GM12875 (cell line): ENCODE data around the gene CDK2.
"Not testable (repeated sequence)": the region's sequence is repeated elsewhere in the genome, so short reads cannot be mapped to it uniquely, and the experiment has no call there.

ENCODE experiments used
- H3K4me3 ChIP-seq: one replicate; pipeline ENCODE4 v1.5.1; 2011; ENCODE audit warnings: low read depth, low read length, control low read depth
- TF ChIP-seq, protein P1 (sequence below): IDR thresholded peaks from 2 replicates; pipeline ENCODE4 v1.5.1; 2011; ENCODE audit warnings: low read depth, mild to moderate bottlenecking, control low read depth, inconsistent platforms, low read length, moderate library complexity, borderline replicate concordance; ENCODE audit not compliant: insufficient read depth

The CDK2 gene

DNA sequence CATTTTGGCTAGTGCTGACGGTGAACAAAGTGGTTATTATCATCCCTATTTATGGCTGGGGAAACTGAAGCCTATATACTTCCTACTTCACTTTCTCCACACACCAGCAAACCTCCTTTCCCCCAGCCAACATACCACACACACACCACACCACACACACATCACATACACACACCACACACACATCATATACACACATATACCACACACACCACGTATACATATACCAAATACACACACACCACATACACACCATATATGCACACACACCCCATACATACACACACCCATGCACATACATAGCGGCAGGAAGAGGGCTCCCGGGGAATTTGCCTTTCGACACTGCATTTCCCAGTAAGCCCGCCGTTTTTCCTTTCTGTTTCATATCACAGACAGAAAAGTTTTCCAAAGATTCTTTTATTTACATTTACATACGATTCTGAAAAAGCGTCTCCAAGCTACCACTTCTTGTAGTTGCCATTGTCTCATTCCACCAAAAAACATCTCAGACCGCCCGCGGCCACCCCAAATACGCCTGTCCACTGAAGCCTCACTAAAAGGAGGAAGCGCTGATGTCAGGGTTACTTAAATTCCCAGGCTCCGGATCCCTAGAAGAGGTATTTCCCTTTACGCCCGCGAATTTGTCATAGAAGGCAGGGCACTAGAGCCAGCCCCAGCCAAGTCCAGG is 6.4 kb downstream of the CDK2 start:
- H3K4me3 ChIP-seq = peak overlapping the region; percentile 52
- TF ChIP-seq, protein P1, sequence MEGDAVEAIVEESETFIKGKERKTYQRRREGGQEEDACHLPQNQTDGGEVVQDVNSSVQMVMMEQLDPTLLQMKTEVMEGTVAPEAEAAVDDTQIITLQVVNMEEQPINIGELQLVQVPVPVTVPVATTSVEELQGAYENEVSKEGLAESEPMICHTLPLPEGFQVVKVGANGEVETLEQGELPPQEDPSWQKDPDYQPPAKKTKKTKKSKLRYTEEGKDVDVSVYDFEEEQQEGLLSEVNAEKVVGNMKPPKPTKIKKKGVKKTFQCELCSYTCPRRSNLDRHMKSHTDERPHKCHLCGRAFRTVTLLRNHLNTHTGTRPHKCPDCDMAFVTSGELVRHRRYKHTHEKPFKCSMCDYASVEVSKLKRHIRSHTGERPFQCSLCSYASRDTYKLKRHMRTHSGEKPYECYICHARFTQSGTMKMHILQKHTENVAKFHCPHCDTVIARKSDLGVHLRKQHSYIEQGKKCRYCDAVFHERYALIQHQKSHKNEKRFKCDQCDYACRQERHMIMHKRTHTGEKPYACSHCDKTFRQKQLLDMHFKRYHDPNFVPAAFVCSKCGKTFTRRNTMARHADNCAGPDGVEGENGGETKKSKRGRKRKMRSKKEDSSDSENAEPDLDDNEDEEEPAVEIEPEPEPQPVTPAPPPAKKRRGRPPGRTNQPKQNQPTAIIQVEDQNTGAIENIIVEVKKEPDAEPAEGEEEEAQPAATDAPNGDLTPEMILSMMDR = no peak

DNA sequence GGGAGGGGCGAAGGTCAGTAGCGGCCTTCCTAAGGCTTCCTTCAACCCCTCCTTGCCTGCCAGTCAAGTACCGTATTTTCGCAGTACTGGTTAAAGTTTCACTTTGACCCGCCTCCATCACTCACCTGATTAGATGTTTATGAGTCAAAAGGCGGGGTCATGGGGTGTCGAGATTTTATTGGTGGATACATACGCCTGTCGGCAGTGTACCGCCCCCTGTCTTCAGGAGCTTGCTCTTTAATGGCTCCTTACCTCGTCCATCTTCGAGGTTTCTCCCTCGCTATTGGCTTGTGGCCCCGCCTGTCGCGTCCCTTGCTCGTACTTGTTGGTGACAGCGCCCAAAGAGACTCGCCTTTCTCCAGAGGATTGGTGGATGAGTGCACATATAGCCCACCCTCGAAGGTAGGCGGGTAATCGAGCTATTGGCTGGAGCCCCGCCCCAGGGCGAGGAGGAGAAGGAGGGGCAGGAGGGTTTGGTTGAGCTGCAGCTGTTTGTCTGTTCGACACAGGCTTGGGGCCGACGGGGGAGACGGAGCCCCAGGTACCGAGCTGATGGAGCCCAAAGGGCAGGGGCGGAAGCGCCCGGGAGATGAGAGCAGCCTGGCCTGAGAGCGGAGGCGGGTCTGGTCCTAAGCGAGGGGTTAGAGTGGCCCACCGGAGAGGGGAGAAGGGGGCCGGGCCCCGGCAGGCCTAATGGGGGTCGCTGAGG is 7.1 kb downstream of the CDK2 start, which contains the start of gene RAB5B:
RAB5B (plus strand) TSS at position 480 of the 709 bp plus-strand sequence. CDS start 12,883 bp downstream, outside the sequence.
- peak within 1 kb of the TSS; percentile 76 for H3K4me3 ChIP-seq
- TF ChIP-seq, protein P1 = no peak

DNA sequence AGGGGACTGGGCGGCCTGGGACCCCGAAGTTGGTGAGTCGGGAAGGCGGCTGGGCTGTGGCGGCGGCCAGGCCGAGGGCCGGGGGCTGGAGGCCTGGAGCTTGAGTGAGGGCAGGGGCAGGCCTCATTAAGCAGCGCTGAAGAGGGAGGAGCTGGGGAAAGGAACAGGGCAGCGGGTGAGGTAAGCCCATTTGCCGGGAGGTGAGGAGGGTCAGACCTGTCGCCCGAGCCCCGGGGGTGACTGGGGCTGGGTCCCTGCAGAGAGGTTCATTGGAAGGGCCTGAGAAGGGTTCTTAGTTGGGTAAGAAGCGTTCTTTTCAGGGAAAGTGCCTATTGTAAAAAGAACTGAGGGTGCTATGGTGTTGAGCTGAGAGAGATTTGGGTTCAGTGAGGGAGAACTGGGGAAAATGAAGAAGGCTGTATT is 7.7 kb downstream of the CDK2 start:
- H3K4me3 ChIP-seq = peak overlapping the region; percentile 76
- TF ChIP-seq, protein P1 = no peak

DNA sequence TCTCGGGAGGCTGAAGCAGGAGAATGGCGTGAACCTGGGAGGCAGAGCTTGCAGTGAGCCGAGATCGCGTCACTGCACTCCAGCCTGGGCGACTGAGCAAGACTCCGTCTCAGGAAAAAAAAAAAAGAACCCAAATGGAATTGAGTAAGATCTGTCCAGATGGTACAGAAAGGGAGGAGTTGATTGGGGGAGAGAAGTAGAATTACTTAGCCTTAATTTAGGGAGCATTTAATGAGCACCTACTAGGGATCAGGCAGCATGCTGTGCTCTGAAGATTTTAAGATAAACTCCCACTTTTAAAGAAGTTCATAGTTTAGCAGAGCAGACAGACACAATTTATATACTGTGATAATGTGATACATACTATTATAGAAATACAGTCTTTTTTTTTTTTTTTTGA is 11.8 kb downstream of the CDK2 start:
- TF ChIP-seq, protein P1 = no peak
- no peak overlapping the region for H3K4me3 ChIP-seq

DNA sequence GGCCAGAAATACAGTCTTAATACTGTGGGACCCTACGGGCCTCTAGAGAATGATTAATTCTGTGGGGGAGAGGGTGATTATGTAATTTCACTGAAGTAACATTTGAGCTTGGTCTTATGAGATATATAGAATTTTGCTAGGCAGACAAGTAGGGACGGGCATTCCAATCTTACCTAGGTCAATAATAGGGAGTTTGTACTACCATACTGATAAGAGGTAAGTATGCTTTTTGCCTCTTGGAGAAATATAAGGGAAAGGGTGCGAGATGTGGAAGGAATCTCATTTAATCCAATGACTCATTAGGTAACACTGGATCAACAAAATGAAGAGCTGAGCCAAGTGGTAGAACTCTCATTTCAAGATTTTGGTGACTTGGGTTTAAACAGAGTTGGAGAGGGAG is 12.4 kb downstream of the CDK2 start:
- TF ChIP-seq, protein P1 = no peak
- H3K4me3 ChIP-seq = no peak overlapping the region

DNA sequence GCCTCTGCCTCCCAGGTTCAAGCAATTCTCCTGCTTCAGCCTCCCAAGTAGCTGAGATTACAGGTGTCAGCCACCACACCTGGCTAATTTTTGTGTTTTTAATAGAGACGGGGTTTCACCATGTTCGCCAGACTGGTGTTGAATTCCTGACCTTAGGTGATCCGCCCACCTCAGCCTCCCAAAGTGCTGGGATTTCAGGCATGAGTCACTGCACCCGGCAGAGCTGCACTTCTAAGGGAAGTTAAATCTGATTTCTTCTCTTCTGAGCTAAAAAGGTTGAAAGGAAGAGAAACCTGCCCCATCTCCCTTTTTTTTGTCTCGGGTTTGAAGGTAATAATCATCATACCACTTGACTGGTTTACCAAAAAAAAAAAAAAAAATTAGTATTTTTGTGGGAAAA is 15.3 kb downstream of the CDK2 start:
- H3K4me3 ChIP-seq = not testable (repeated sequence)

DNA sequence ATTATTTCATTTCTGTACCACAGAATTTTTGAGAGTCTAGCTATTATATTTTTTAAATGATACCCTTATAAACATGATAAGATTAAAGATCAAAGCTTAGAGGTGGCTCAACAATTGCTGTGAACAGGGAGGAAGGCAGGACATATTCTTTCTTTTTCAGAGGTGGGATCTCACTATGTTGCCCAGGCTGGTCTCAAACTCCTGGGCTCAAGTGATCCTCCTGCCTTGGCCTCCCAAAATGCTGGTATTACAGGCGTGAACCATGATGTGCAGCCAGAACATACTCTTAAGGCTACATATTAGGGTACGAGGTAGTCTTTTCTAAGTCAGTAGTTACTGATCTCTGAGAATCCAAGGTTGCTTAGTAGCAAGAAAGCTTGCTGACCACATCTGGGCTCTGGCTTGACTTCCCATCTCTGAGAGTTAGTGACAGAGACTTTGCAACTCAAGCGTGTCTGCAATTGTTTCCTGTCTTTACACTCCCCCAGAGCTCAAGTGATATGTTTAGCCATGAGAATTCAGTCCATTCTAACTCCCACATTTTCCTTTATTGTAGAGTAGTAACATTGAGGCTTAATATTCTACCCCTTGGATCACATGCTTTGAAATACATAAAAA is 15.8 kb downstream of the CDK2 start:
- TF ChIP-seq, protein P1 = no peak
- no peak overlapping the region for H3K4me3 ChIP-seq
